Activated CD4-positive, CD25-positive, alpha-beta regulatory T cell treated with anti-CD3 and anti-CD28 coated beads, Interleukin-2, amount 50 U/mL, for 16 hours (primary cell): ENCODE measurements around the gene MPP7.
"Not testable (repeated sequence)": the region's sequence is repeated elsewhere in the genome, so short reads cannot be mapped to it uniquely, and the experiment has no call there.

ENCODE experiments used
- DNase-seq: peaks from one replicate; pipeline ENCODE4 v3.0.0-alpha.2; 2020; ENCODE audit warnings: low read depth, low spot score

The MPP7 gene

GRCh38 chr10:28302638-28303488, at the start of gene MPP7:
MPP7 (minus strand) TSS chr10:28303064; CDS start chr10:28238604, 64,460 bp downstream.
- peak; percentile 91 for DNase-seq

GRCh38 chr10:28349892-28350291, 47.0 kb upstream of the MPP7 start:
- no peak for DNase-seq

GRCh38 chr10:28343987-28344895, 41.4 kb upstream of the MPP7 start:
- no peak for DNase-seq

GRCh38 chr10:28343252-28343651, 40.4 kb upstream of the MPP7 start:
- no peak for DNase-seq

GRCh38 chr10:28341679-28342078, 38.8 kb upstream of the MPP7 start:
- DNase-seq: not testable (repeated sequence)

GRCh38 chr10:28332726-28333125, 29.9 kb upstream of the MPP7 start:
- DNase-seq: no peak

- no peak for DNase-seq
These were observed 29.0 kb upstream of the MPP7 start for GRCh38 chr10:28331841-28332240.

- no peak for DNase-seq
These were observed 28.2 kb upstream of the MPP7 start for GRCh38 chr10:28331066-28331465.

- DNase-seq: no peak
These were observed 25.5 kb upstream of the MPP7 start for GRCh38 chr10:28328346-28328745.

- no peak for DNase-seq
These were observed 24.6 kb upstream of the MPP7 start for GRCh38 chr10:28327491-28327880.

GRCh38 chr10:28326516-28327490, 23.9 kb upstream of the MPP7 start:
- no peak for DNase-seq

GRCh38 chr10:28320799-28321198, 17.9 kb upstream of the MPP7 start:
- DNase-seq: no peak

GRCh38 chr10:28320090-28320489, 17.2 kb upstream of the MPP7 start:
- no peak for DNase-seq

- not testable (repeated sequence) for DNase-seq
These were observed 16.2 kb upstream of the MPP7 start for GRCh38 chr10:28319061-28319460.

GRCh38 chr10:28318626-28319025, 15.8 kb upstream of the MPP7 start:
- DNase-seq: no peak

- no peak for DNase-seq
These were observed 14.9 kb upstream of the MPP7 start for GRCh38 chr10:28317760-28318159.

GRCh38 chr10:28316696-28317095, 13.8 kb upstream of the MPP7 start:
- DNase-seq: no peak

- no peak for DNase-seq
These were observed 12.3 kb upstream of the MPP7 start for GRCh38 chr10:28315140-28315539.

- no peak for DNase-seq
These were observed 11.3 kb upstream of the MPP7 start for GRCh38 chr10:28314211-28314610.

- DNase-seq: no peak
These were observed 9.7 kb upstream of the MPP7 start for GRCh38 chr10:28312572-28312971.

GRCh38 chr10:28311104-28311503, 8.2 kb upstream of the MPP7 start:
- DNase-seq: no peak
